HG03442 (cell line): ENCODE data around the gene ARHGAP6.

Experiments
- ATAC-seq: cut with Tn5 transposase; IDR thresholded peaks from one replicate; pipeline ENCODE4 v1.9.1; 2021; ENCODE audit warnings: mild to moderate bottlenecking, moderate library complexity; ENCODE audit not compliant: unreplicated experiment

Gene ARHGAP6

GRCh38 chrX:11429538-11430085 is 236.1 kb downstream of the ARHGAP6 start:
- ATAC-seq = no peak

GRCh38 chrX:11427453-11428071 is 238.2 kb downstream of the ARHGAP6 start:
- peak; percentile 45 for ATAC-seq

GRCh38 chrX:11426712-11427452 is 238.8 kb downstream of the ARHGAP6 start:
- peak; percentile 7 for ATAC-seq

GRCh38 chrX:11424903-11425674 is 240.6 kb downstream of the ARHGAP6 start:
- no peak for ATAC-seq

GRCh38 chrX:11423949-11424348 is 241.8 kb downstream of the ARHGAP6 start:
- no peak for ATAC-seq

- ATAC-seq = peak; percentile 83
Measured at GRCh38 chrX:11423362-11423818, 242.3 kb downstream of the ARHGAP6 start.

GRCh38 chrX:11422525-11422857 is 243.2 kb downstream of the ARHGAP6 start:
- no peak for ATAC-seq

- no peak for ATAC-seq
Measured at GRCh38 chrX:11421805-11422524, 243.8 kb downstream of the ARHGAP6 start.

GRCh38 chrX:11420851-11421250 is 244.9 kb downstream of the ARHGAP6 start:
- ATAC-seq = no peak

GRCh38 chrX:11419102-11419501 is 246.6 kb downstream of the ARHGAP6 start:
- ATAC-seq = no peak

- ATAC-seq = no peak
Measured at GRCh38 chrX:11416600-11416999, 249.1 kb downstream of the ARHGAP6 start.

GRCh38 chrX:11414091-11414490 is 251.6 kb downstream of the ARHGAP6 start:
- no peak for ATAC-seq

- ATAC-seq = no peak
Measured at GRCh38 chrX:11412715-11413623, 252.8 kb downstream of the ARHGAP6 start.

GRCh38 chrX:11409957-11410356 is 255.8 kb downstream of the ARHGAP6 start:
- no peak for ATAC-seq

- ATAC-seq = no peak
Measured at GRCh38 chrX:11408783-11409182, 256.9 kb downstream of the ARHGAP6 start.

GRCh38 chrX:11408109-11408405 is 257.7 kb downstream of the ARHGAP6 start:
- no peak for ATAC-seq

GRCh38 chrX:11407331-11408108 is 258.2 kb downstream of the ARHGAP6 start:
- no peak for ATAC-seq

GRCh38 chrX:11406109-11406765 is 259.5 kb downstream of the ARHGAP6 start:
- no peak for ATAC-seq

- no peak for ATAC-seq
Measured at GRCh38 chrX:11403631-11404030, 262.1 kb downstream of the ARHGAP6 start.
